Right lobe of liver (tissue), 4 donors: ENCODE data around the gene HOXD1.

Experiments
- POLR2A ChIP-seq: fragments of 450-650 bp; IDR thresholded peaks from one replicate; pipeline ENCODE4 v1.6.1; 2017; ENCODE audit warnings: antibody characterized with exemption, mild to moderate bottlenecking
- TF ChIP-seq, protein P1 (sequence below), 4 donors: fragments of 200-600 bp in 3 of 4; fragments of 450-650 bp in 1 of 4; IDR thresholded peaks; one replicate each; pipeline versions ENCODE4 v1.5.1 to v1.8.0; 2016 to 2022; ENCODE audit warnings: antibody characterized with exemption in 4 of 4, mild to moderate bottlenecking in 2 of 4
- donor health status: DM: no; HTN: no; CAD: no.
- donor health status: DM: no; HTN: no; CAD: no.
- donor health status: DM: no; HTN: yes; CAD: no.

DNA sequence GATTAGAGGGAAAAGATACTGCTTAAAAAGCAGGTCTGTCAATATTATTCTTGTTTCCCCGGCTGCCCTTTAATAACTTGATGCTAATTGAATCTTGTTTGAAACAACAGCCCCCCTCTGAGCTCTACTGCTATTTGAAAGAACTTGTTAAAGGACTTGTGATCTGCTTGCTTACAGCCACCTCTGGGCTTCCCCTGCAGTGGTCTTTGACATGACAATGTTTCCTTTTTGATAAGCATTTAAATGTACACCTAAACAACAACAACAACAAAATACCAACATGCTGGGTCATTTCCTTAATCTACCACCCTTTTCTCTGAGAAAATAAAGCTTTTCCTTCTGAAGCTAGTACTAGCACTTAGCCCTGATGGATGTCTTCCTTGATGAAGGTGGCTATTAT, 3.9 kb downstream of the HOXD1 start:
- TF ChIP-seq, protein P1, sequence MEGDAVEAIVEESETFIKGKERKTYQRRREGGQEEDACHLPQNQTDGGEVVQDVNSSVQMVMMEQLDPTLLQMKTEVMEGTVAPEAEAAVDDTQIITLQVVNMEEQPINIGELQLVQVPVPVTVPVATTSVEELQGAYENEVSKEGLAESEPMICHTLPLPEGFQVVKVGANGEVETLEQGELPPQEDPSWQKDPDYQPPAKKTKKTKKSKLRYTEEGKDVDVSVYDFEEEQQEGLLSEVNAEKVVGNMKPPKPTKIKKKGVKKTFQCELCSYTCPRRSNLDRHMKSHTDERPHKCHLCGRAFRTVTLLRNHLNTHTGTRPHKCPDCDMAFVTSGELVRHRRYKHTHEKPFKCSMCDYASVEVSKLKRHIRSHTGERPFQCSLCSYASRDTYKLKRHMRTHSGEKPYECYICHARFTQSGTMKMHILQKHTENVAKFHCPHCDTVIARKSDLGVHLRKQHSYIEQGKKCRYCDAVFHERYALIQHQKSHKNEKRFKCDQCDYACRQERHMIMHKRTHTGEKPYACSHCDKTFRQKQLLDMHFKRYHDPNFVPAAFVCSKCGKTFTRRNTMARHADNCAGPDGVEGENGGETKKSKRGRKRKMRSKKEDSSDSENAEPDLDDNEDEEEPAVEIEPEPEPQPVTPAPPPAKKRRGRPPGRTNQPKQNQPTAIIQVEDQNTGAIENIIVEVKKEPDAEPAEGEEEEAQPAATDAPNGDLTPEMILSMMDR (IDR thresholded peaks at IDR 0.05) = no peak
- no peak for TF ChIP-seq POLR2A
